Measurements from ENCODE around the gene RPP25L.

Gene RPP25L

GRCh38 chr9:34634551-34635248, 22.8 kb upstream of the RPP25L start:
- Histone ChIP-seq H3K27me3 (ENCODE audit: insufficient read depth, poor library complexity, severe bottlenecking) (peaks cover 5% of the 10 kb centered on the region), H3K4me3 (replicated peaks; ENCODE audit: insufficient read depth, low read length) (no peak overlapping the region), H3K27ac (replicated peaks) (no peak overlapping the region)
- DNase-seq (ENCODE audit: low read depth in 1 of 2, low spot score in 1 of 2), result no peak
- no peak for TF ChIP-seq REST (IDR thresholded peaks at IDR 0.05; ENCODE audit: insufficient replicate concordance, low read depth)
- TF ChIP-seq SPI1 (IDR thresholded peaks at IDR 0.05; ENCODE audit: borderline replicate concordance, low read depth), result no peak
- no peak for TF ChIP-seq CTCF (IDR thresholded peaks at IDR 0.05; ENCODE audit: insufficient read depth, low read length)

- H3K27ac ChIP-seq (replicated peaks), result no peak overlapping the region
- peak; percentile 61 to 79 for DNase-seq (ENCODE audit: low read depth in 1 of 2, low spot score in 1 of 2)
- no peak for TF ChIP-seq SPI1 (IDR thresholded peaks at IDR 0.05; ENCODE audit: borderline replicate concordance, low read depth)
- no peak for TF ChIP-seq REST (IDR thresholded peaks at IDR 0.05; ENCODE audit: insufficient replicate concordance, low read depth)
- no peak for TF ChIP-seq POLR2AphosphoS5 (IDR thresholded peaks at IDR 0.05; ENCODE audit: low read depth)
- peak; percentile 77 for TF ChIP-seq CTCF (IDR thresholded peaks at IDR 0.05; ENCODE audit: insufficient read depth, low read length)
- TF ChIP-seq GABPA (IDR thresholded peaks at IDR 0.05; ENCODE audit: low read depth), result no peak
- no peak overlapping the region for H3K4me3 ChIP-seq (replicated peaks; ENCODE audit: insufficient read depth, low read length)
- peaks cover 12% of the 10 kb centered on the region for H3K27me3 ChIP-seq (ENCODE audit: insufficient read depth, poor library complexity, severe bottlenecking)
Measured at GRCh38 chr9:34633851-34634550, 22.1 kb upstream of the RPP25L start.

- peaks cover 16% of the 10 kb centered on the region for H3K27me3 ChIP-seq (ENCODE audit: insufficient read depth, poor library complexity, severe bottlenecking)
- no peak overlapping the region for H3K27ac ChIP-seq (replicated peaks)
- TF ChIP-seq CTCF (IDR thresholded peaks at IDR 0.05; ENCODE audit: insufficient read depth, low read length), result no peak
- no peak for TF ChIP-seq SPI1 (IDR thresholded peaks at IDR 0.05; ENCODE audit: borderline replicate concordance, low read depth)
- TF ChIP-seq REST (IDR thresholded peaks at IDR 0.05; ENCODE audit: insufficient replicate concordance, low read depth), result no peak
- no peak for TF ChIP-seq GABPA (IDR thresholded peaks at IDR 0.05; ENCODE audit: low read depth)
- TF ChIP-seq POLR2AphosphoS5 (IDR thresholded peaks at IDR 0.05; ENCODE audit: low read depth), result no peak; the same call in 1 of the 2 replicates
- no peak overlapping the region for H3K4me3 ChIP-seq (replicated peaks; ENCODE audit: insufficient read depth, low read length)
- DNase-seq (ENCODE audit: low read depth in 1 of 2, low spot score in 1 of 2), result no peak
Measured at GRCh38 chr9:34633166-34633565, 21.3 kb upstream of the RPP25L start.
